GM12874 (cell line): Measurements from ENCODE around the gene SH2D7.

ENCODE experiments used
- CTCF ChIP-seq: IDR thresholded peaks from 2 replicates; pipeline ENCODE4 v1.5.1; 2011; ENCODE audit warnings: low read depth, mild to moderate bottlenecking, control low read depth, low read length, moderate library complexity; ENCODE audit not compliant: insufficient read depth

SH2D7 gene

GRCh38 chr15:78049691-78050440 lies 42.5 kb upstream of the SH2D7 start:
- no peak for TF ChIP-seq CTCF

GRCh38 chr15:78050441-78050809 lies 41.9 kb upstream of the SH2D7 start:
- no peak for TF ChIP-seq CTCF

- no peak for TF ChIP-seq CTCF
Observed at GRCh38 chr15:78050826-78051225, 41.5 kb upstream of the SH2D7 start.

- no peak for TF ChIP-seq CTCF
Observed at GRCh38 chr15:78051596-78051995, 40.8 kb upstream of the SH2D7 start.

- no peak for TF ChIP-seq CTCF
Observed at GRCh38 chr15:78052001-78052401, 40.4 kb upstream of the SH2D7 start.

- TF ChIP-seq CTCF, result no peak
Observed at GRCh38 chr15:78052545-78052944, 39.8 kb upstream of the SH2D7 start.

- no peak for TF ChIP-seq CTCF
Observed at GRCh38 chr15:78054518-78054917, 37.8 kb upstream of the SH2D7 start.

- no peak for TF ChIP-seq CTCF
Observed at GRCh38 chr15:78054966-78055365, 37.4 kb upstream of the SH2D7 start.
